ENCODE measurements around the gene BST2. TPM values are rescaled to one million over a fixed set of nuclear protein-coding genes. Genes with fewer than 3 reads are reported as not detected.

Gene BST2, protein sequence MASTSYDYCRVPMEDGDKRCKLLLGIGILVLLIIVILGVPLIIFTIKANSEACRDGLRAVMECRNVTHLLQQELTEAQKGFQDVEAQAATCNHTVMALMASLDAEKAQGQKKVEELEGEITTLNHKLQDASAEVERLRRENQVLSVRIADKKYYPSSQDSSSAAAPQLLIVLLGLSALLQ
- total RNA-seq (2014; rRNA removed; shearing (Covaris generic)), result 46.1 and 65.6 TPM in 2 replicates

DNA sequence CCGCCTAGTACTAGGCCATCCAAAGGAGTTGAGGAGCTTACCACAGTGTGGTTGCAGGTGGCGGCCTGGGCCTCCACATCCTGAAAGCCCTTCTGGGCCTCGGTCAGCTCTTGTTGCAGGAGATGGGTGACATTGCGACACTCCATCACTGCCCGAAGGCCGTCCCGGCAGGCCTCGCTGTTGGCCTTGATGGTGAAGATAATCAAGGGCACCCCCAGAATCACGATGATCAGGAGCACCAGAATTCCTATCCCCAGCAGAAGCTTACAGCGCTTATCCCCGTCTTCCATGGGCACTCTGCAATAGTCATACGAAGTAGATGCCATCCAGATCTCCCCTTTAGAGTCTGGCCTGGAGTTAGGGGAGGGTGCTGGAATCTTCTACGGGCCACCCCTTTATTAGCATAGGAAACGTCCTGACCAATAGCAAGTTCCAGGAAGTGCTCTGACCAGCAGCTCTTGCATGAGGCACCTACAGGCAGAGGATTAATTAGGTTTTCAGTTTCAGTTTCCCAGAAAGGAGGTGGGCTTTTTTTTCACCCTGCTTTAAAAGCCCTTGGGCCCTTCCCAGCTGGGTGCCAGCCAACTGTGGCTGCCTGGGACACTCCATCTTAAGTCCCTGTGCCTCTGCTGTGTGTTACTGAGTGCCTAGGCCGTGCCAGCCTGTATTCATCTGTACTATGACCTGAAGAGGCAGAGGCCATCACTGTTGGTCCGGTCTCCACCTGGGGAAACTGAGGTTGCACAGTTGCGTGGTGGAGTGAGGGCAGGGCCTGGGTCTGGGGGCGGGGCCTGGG lies at the start of gene BST2:
Gene BST2 (minus strand): TSS at position 381 of the 796 bp plus-strand sequence. CDS start 55 bp downstream, at position 326.
- peak; percentile 94 for DNase-seq (ENCODE audit: low read depth)

DNA sequence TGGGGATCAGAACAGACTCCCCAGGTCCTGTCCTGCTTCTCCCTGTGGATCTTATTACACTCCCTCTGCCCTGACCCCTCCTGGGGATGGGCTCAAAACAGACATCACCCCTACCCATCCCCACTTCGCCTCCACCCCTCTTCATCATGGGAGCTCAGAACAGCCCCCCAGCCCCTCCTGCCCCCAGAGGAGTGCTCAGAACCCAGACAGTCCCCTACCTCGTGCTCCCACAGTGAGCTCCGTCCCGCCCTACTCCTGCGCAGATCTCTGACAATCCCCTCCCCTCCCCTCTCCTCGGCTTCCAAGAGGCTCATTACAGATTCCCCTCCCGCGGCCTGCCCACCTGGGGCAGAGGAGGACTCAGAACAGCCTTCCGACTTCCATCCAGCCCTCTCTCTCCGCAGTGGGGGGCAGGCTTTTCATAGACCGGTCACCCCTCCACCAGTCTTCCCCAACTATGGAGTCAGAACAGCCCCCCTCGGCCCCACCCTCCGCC lies 49.2 kb upstream of the BST2 start:
- no peak for DNase-seq (ENCODE audit: low read depth)

DNA sequence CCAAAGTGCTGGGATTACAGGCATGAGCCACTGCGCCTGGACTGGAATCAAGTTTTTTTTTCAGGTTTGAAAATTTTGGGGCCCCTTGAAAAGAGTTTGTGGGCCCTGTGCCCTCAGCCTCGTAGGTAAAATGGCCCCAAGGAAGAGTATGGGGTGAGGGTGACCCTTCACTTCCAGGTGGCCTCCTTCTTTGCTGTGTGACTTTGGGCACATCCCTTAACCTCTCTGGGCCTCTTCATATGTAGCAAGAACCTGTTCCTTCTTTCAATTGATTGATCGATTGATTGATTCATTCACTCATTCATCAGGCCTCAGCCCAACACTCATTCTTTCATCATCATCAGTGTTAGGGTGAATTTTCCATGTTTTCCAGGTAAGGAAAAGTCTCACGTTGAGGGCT lies 46.4 kb upstream of the BST2 start:
- no peak for DNase-seq (ENCODE audit: low read depth)

DNA sequence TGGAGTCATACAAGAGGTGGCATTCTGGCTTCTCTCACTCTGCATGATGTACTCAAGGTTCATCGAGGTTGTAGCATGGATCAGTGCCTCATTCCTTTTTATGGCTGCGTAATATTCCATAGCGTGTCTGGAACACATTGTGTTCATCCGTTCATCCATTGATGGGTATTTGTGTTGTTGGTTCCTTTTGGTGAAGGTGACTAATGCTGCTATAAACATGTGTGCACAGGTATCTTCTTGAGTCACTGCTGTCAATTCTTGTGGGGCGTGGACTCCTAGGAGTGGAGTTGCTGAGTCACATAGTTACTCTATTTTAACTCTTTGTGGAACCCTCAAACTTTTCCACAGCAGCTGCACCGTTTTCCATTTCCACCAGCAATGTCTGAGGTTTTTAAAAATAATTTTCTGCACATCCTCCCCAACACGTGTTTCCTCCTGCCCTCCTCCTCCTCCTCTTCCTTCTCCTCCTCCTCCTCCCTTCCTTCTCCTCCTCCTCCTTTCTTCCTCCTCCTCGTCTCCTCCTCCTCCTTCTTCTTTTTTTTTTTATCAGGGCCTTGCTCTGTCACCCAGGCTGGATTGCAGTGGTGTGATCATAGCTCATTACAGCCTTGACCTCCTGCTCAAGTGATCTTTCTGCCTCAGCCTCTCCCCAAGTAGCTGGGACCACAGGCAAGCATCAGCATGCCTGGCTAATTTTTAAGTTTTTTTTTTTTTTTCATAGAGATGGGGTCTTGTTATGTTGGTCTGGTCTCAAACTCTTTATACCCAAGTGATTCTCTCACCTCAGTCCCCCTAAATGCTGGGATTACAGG lies 45.0 kb upstream of the BST2 start:
- DNase-seq (ENCODE audit: low read depth), result peak; percentile 31

DNA sequence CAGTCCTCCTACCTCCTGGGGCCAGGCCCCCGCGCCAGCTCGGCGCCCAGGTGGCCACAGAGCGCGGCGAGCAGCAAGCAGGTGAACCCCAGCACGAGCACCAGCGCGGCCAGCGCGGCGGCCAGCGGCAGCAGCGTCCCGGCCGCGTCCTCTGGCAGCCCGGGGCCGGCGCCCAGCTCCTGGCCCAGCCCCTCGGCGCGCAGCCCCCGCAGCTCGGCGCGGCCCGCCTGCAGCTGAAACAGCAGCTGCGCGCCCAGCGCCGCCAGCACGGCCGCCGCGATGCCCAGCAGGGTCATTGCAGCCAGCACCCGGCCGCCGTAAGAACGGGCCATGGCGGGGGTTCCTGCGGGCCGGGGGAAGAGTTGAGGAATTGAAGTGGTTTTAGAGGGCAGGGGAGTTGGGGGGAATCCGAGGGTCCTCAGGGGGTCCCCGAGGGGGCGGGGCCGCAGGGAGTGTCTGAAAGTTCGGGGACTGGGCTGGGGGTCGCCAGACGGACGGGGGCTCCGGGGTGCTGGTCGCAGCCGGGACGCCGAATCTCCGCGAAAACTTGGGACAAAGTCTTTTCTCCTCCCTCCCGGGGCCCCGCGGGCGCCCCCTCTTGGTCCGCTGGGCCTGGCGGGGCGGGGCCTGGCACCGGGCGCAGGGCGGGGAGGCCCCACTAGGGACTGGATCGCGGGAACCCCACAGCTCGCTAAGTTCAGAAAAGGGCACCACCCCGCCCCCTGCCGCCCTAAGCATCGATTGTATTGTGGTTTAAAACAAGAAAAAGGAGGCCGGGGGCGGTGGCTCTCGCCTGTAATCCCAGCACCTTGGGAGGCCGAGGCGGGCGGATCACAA lies 42.9 kb upstream of the BST2 start, which contains the start of gene TMEM221:
Gene TMEM221 (minus strand): TSS at position 538 of the 837 bp plus-strand sequence. CDS start 206 bp downstream, at position 332.
- peak; percentile 31 for DNase-seq (ENCODE audit: low read depth)

DNA sequence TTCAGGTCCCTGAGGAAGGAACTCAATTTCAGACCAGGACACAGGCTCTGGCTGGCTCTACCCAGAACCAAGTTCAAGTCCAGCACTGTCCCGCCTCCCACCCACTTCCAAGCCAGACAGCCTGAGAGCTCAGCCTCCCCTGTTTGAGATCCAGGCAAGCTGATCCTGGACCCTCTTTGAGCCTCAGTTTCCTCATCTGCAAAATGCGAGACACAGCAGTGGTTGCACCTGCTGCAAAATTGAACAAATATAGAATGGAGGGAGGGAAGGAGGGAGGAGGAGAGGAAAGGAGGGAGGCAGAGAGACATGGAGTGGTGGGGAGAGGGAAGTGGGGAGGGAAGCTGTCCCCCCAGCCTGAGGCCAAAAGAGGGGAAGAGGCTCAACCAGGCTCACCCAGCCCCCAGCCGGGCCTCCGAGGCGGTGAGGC lies 42.3 kb upstream of the BST2 start:
- no peak for DNase-seq (ENCODE audit: low read depth)

DNA sequence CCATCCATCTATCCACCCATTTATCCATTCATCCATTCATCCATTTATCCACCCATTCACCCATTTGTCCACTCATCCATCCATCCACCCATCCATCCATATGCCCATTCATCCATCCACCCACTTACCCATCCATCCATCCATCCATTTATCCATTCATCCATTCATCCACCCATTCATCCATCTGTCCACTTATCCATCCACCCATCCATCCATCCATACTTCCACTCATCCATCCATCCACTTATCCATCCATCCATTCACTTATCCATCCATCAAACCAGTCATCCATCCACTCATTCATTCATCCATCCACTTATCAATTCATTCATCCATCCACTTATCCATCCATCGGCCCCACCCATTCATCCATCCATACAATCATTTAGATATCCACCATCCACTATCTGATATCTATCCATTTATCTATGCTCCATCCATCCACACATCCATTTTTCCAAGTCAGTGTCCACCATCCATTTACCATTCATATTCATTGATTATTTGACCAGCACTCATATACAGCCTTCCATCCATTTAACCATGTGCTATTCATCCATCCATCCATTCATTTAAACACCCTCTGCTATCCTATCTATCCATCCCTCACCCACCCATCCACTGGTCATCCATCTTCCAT lies 40.2 kb upstream of the BST2 start:
- DNase-seq (ENCODE audit: low read depth), result no peak

DNA sequence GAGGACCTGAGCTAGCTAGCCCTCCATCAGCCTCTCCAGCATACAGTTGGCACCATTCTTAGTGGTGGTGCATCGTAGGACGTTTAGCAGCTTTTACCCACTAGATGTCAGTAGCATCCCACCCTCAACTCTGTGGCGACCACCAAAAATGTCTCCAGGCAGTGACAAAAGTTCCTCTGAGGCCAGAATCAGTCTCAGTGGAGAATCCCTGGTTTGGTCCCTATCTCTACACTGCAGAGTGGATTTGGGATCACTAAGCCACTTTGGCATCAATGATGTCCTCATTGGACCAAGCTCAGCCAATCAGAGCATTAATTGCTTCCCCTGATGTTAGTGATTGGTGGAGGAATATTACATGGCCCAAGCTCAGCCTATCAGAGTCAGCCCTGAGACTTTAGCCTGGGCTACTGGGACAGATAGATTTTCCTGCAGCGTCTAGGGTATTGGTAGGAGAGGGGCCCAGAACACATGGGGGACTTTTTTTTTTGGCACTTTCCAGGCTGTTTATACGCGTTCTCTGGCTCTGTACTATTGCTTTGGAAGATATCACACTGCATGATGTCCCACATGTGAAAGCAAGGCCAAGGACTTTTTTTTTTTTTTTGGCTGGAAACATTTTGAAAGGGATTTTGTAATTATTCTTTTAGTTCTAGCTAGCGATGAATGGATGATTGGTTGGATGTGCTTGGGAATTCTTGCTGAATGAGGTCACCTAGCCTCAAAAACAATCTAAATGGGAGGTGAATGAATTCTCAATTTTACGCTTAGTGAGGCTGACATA lies 36.0 kb upstream of the BST2 start:
- DNase-seq (ENCODE audit: low read depth), result peak; percentile 40

DNA sequence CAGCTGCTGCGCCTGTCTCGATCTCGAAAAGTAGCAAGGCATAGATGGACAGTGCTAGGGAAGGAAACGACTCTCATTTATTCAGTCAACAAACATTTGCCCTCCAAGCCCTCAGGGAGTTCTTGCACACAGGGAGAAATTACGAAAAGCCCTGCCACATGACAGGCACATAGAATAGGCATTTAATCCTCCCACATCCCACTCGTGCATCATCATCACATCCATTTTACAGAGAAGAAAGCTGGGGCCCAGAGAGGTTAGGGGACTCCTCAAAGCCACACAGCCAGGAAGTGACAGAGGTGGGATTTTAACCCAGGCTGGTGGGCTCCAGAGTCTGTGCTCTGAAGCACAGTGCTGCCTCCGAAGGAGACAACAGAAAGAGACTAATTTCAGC lies 31.4 kb upstream of the BST2 start:
- no peak for DNase-seq (ENCODE audit: low read depth)

DNA sequence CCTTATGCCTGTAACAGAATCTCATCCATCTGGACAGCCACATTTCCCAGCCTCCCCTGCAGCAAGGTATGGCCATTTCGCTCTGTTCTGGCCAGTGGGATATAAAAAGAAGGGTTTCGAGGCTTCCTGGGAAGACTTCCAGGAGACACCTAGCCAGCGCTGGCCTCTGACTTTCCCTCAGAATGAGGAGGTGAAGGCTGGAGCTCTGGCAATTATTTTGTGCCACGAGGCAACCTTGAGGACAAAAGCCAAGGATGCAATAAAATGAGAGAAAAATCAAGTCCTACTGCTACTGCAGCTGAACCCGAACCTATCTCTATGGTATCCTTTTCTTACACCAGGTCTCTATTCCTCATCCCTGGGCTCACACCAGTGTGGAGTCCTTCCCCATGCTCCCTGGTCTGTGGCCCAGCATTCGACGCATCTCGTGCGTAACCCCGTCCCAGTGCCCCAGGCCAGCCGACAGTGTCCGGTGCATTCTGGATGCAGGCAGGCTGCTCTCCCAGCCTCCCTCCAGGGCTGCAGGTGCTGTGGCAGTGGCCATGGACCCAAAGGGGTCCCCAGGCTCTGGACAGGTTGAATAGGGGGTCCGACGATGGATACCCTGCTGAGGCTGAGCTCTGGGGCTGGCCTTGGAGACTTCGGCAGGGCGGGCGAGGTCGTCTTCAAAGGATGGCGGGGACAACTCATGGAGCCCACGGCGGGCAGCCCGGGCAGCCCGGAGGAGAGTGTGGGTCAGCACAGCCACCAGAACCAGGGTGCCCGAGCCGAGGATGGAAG lies 30.9 kb upstream of the BST2 start:
- no peak for DNase-seq (ENCODE audit: low read depth)

DNA sequence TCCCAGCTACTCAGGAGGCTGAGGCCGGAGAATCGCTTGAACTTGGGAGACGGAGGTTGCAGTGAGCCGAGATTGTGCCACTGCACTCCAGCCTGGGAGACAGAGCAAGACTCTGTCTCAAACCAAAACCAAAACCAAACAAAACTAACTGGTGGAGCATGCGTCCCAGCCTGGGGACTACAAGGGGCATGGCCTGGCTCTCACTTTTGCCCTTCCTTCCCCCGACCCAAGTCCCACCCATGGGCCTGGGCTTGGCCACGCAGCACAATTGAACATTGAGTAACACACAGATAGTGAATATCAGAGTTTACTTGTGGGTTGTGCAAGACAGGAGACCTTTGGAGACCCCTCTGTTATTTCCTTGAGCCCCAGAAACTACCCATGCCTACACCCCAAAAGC lies 29.8 kb upstream of the BST2 start:
- no peak for DNase-seq (ENCODE audit: low read depth)

DNA sequence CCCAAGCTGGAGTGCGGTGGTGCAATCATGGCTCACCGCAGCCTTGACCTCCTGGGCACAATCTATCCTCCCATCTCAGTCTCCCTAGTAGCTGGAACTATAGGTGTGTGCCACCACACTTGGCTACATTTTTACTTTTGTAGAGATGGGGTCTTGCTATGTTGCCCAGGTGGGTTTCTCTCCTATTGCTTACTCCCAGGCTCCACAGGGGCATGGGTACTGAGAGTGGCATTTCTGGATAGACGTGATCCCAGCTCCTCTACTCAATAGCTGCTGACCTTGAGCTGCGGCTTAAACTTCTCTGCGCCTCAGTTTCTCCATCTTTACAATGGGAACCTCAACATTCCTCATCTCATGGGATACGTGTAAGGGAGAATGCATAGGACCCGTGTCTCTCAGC lies 26.0 kb upstream of the BST2 start:
- DNase-seq (ENCODE audit: low read depth), result no peak

DNA sequence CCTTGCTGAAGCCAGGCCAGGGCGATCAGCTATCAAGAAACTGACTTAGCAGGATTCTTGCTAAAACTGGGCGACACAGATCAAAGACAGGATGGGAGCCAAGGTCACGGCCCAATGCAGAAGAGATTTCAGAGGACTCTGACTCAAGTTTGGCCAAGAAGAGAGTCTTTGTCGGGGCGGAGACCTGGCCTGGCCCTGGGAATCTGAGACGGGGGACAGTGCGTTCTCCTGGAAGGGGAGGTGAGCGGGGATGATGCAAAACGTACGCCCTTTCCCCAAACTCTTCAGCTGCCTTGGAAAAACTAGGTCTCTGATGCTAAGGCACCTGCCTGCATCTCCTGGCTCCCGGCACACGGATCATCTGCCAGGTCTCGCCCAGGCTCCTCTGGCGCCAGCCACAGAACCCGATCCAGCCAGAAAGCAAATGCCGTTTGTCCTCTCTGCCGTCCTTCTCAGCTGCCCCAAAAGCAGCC lies 24.2 kb upstream of the BST2 start:
- no peak for DNase-seq (ENCODE audit: low read depth)

DNA sequence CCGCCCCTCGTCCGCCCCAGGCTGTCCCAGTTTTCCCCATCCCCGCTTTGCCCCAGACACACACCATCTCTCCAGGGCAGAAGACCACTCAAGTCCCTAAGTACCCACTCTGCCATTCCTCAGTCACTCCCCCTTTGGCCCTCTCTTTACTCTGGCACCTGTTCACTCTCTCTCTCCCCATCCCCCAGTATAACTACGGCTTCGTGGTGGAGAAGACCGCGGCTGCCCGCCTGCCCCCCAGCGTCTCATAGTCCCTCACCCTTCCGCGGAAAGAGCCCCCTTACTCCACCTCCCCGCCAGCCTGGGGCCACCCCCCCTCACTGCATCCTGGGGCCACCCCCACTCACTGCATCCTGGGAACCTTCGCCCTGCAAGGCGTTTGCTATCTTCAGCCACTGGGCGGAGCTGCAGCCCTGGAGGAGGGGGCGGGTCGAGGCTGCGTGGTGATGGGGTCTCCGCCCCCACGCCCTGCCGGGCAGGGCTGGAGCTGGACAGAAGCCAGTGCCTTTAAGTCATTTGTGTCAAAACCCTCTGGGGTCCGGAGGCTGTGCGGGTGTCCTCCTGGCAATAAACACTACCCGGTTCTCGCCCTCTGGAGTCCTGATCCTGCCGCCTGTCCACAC lies 19.4 kb upstream of the BST2 start:
- no peak for DNase-seq (ENCODE audit: low read depth)

DNA sequence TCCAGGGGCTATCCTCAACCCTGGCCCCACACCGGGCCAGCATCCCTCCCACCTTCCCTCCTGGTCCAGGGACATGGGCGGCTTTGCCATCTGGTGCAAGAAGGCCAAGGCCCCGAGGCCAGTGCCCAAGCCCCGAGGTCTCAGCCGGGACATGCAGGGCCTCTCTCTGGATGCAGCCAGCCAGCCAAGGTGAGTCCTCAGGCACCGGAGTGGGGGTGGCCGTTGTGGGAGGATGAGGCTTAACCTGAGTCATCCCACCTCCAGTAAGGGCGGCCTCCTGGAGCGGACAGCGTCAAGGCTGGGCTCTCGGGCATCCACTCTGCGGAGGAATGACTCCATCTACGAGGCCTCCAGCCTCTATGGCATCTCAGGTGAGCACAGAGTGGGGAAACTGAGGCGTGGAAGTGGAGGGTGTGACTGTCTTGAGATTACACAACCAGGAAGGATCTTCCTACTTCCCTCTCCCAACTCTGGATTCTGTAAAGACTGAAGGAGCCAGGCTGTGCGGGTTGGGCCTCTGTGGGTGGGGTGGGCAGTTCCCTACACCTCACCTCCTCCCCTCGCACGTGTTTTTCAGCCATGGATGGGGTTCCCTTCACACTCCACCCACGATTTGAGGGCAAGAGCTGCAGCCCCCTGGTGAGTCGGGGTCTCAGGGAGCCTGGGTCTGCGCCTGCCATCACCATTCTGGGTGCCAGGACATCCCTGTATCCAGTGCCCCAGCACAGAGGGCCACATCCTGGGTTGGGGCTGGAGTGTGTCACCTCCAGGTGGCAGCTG lies 18.2 kb upstream of the BST2 start:
- no peak for DNase-seq (ENCODE audit: low read depth)

DNA sequence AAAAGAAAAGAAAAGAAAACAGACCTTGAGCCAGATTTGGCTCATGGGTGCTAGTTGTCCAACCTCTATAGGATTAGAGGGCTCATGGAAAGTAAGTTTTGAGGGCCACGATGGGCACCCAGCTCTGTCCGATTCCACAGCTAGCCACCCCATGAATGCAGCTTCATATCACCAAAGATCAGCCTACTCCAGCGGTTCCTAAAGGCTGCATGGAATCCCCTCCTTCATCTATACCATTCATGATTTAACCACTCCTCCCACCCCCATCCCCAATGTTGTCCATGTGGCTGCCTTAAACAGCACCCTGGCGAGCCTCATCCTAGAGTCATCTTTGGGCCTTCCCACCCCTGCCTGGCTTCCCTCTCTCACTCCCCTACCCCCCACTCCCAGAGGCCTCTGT lies 16.5 kb upstream of the BST2 start:
- no peak for DNase-seq (ENCODE audit: low read depth)

DNA sequence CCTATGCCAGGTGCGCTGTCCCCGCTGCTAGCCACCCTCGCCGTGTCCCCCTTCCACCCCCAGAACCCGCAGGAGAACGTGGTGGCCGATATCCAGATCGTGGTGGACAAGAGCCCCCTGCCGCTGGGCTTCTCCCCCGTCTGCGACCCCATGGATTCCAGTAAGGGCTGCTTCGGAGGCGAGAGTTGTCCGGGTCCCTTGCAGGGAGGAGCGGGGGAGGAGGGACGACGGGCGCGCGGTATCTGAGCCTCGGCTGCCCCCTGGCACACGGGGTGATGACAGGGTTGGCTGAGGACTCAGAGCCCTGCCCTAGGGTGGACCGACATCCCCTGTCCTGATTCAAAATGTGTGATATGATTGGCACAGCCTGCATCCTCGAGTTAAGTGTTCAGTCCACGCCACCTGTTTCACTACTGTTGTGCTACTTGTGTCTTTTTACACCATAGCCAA lies 15.1 kb upstream of the BST2 start:
- DNase-seq (ENCODE audit: low read depth), result peak; percentile 63
